ENCODE data around the gene ABI3BP. TPM values are rescaled to one million over a fixed set of nuclear protein-coding genes. Genes with fewer than 3 reads are reported as not detected.
A peak's percentile ranks its signal among the peaks of the same experiment; 100 is the strongest.

Gene ABI3BP
- total RNA-seq, 1 donor from 2014 or later = not detected

DNA sequence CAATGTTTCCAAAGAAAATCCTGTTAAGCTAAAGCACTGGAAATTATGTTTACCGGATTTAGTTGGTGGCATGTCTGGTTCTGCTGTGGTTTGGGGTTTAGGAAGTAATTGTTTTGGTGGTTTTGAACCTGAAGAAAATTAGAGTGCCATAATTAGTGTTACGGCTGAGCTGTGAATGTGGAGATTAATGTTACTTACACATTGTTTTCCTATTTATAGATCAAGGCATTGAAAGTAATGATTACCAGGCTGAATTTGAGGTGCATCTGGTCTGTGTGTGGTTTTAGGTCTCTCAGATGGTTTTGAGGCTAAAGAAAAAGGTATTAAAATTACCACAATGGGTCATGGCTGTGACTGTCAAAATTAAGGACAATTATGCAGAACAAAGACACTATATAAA, 155.1 kb downstream of the ABI3BP start:
- no peaks in the 10 kb centered on the region for H3K27me3 Mint-ChIP-seq (ENCODE audit: low read depth)
- no peaks in the 10 kb centered on the region for H3K36me3 Mint-ChIP-seq (ENCODE audit: low read depth)
- TF ChIP-seq, protein P1, sequence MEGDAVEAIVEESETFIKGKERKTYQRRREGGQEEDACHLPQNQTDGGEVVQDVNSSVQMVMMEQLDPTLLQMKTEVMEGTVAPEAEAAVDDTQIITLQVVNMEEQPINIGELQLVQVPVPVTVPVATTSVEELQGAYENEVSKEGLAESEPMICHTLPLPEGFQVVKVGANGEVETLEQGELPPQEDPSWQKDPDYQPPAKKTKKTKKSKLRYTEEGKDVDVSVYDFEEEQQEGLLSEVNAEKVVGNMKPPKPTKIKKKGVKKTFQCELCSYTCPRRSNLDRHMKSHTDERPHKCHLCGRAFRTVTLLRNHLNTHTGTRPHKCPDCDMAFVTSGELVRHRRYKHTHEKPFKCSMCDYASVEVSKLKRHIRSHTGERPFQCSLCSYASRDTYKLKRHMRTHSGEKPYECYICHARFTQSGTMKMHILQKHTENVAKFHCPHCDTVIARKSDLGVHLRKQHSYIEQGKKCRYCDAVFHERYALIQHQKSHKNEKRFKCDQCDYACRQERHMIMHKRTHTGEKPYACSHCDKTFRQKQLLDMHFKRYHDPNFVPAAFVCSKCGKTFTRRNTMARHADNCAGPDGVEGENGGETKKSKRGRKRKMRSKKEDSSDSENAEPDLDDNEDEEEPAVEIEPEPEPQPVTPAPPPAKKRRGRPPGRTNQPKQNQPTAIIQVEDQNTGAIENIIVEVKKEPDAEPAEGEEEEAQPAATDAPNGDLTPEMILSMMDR (conservative IDR thresholded peaks at IDR 0.05) = no peak
- no peaks in the 10 kb centered on the region for H3K9me3 Mint-ChIP-seq
- no peak overlapping the region for H3K4me3 Mint-ChIP-seq
- no peak overlapping the region for H3K27ac Mint-ChIP-seq (ENCODE audit: unreplicated experiment)
- no peak for DNase-seq (ENCODE audit: low read depth, low spot score)
- peaks cover 38% of the 10 kb centered on the region for H3K4me1 Mint-ChIP-seq

DNA sequence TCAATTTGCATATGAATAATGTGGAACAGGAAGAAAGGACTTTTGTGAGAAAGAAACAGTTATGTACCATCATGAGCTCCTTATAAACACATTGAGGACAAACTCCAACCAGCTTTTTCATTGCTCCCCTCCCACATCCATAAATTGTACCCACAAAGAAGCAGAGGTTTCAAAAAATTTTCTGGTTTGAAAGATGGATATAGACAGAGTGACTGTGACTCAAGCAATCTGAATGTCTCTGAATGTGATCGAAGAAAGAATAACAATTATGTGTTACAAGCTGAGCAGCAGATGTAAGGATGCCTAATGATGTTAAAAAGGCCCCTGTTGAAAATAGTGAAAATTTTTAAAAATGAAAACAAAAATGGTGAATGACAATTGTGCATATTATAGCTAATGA, 156.6 kb downstream of the ABI3BP start:
- no peaks in the 10 kb centered on the region for H3K27me3 Mint-ChIP-seq (ENCODE audit: low read depth)
- H3K9me3 Mint-ChIP-seq = no peaks in the 10 kb centered on the region
- DNase-seq (ENCODE audit: low read depth, low spot score) = no peak
- H3K36me3 Mint-ChIP-seq (ENCODE audit: low read depth) = no peaks in the 10 kb centered on the region
- H3K4me3 Mint-ChIP-seq = no peak overlapping the region
- TF ChIP-seq, protein P1 (conservative IDR thresholded peaks at IDR 0.05) = no peak
- no peak overlapping the region for H3K27ac Mint-ChIP-seq (ENCODE audit: unreplicated experiment)
- H3K4me1 Mint-ChIP-seq = peaks cover 50% of the 10 kb centered on the region

DNA sequence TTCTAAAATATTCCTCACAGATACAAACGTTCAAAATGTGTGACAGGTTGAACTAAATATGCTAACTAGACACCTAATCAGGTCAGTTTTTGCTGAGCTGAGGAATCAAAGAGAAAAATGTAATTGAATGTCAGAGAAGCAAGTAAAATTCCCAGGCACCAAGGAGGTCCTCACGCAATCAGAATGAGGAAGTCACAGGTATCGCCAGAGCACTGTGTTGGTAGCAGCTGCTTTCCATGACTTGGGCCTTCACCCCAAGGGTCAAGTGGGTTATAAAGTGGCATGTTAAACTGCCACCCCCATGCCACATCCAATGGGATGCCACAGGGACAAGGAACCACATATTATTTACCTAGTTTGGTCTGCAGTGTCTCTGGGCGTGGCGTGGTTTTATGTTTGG, 158.9 kb downstream of the ABI3BP start:
- peaks cover 45% of the 10 kb centered on the region for H3K4me1 Mint-ChIP-seq
- TF ChIP-seq, protein P1 (conservative IDR thresholded peaks at IDR 0.05) = no peak
- peaks cover 3% of the 10 kb centered on the region for H3K9me3 Mint-ChIP-seq
- H3K4me3 Mint-ChIP-seq = no peak overlapping the region
- H3K27ac Mint-ChIP-seq (ENCODE audit: unreplicated experiment) = peak overlapping the region; percentile 65
- H3K36me3 Mint-ChIP-seq (ENCODE audit: low read depth) = peaks cover 2% of the 10 kb centered on the region
- DNase-seq (ENCODE audit: low read depth, low spot score) = no peak
- no peaks in the 10 kb centered on the region for H3K27me3 Mint-ChIP-seq (ENCODE audit: low read depth)

DNA sequence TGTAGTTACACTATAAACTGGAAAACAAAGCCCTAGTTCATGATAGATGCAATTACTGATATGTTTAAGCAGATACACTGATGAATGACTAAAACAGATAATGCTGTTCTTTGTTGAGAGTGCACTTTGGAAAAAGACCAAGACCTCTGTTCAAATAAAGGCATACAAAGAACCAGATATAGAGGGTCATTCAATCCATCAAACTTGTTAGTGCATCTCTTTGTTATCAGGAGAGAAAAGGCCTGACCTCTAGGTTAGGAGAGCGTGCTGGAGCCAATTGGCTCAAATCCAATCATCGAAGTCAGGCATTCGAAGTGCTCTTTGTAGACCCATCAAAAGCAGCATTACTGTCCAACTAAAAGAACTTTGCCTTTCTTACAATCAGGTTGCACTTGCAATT, 159.7 kb downstream of the ABI3BP start:
- Mint-ChIP-seq H3K36me3 (ENCODE audit: low read depth) (peaks cover 2% of the 10 kb centered on the region), H3K4me3 (peak overlapping the region; percentile 35), H3K9me3 (peaks cover 3% of the 10 kb centered on the region), H3K27ac (ENCODE audit: unreplicated experiment) (no peak overlapping the region), H3K27me3 (ENCODE audit: low read depth) (no peaks in the 10 kb centered on the region), H3K4me1 (peaks cover 45% of the 10 kb centered on the region)
- no peak for DNase-seq (ENCODE audit: low read depth, low spot score)
- TF ChIP-seq, protein P1 (conservative IDR thresholded peaks at IDR 0.05) = no peak

DNA sequence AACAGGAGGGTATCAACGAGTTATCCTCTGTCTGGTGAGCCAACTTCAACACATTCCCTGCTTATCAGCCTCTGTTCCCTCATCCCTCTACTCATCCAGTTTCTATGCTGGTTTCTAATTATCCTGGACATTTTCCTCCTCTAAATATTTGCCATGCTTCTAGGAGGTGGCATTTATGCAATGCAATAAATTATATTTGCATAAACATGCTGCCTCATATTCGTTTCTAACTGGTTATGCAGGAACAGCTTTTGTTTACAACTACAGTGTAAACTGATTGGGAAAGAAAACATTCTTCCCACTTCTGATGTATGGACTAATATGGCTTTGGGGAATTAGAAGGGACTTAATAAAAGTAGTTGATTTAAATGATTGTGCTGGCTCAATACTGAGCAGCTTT, 161.6 kb downstream of the ABI3BP start:
- TF ChIP-seq, protein P1 (conservative IDR thresholded peaks at IDR 0.05) = no peak
- Mint-ChIP-seq H3K4me1 (peaks cover 46% of the 10 kb centered on the region), H3K27ac (ENCODE audit: unreplicated experiment) (no peak overlapping the region), H3K36me3 (ENCODE audit: low read depth) (peaks cover 2% of the 10 kb centered on the region), H3K9me3 (peaks cover 3% of the 10 kb centered on the region), H3K27me3 (ENCODE audit: low read depth) (no peaks in the 10 kb centered on the region), H3K4me3 (no peak overlapping the region)
- no peak for DNase-seq (ENCODE audit: low read depth, low spot score)

DNA sequence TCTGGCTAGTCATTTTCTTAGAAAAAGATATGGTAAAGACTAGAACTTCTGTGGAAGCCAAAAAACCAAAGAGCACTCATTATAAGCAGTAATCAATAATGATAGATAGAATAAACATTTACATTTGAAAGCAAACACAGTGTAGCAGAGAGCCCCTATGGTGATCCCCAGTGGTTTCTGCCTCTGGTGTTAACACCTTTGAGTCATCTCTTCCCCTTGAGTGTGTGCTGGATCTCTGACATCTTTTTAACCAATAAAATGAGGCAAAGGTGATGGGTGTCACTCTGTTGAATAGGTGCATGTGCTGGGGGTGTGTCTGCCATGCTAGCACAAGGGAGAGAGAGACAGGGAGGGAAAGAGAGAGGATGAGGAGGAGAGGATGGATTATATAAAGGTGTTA, 162.3 kb downstream of the ABI3BP start:
- TF ChIP-seq, protein P1 (conservative IDR thresholded peaks at IDR 0.05) = no peak
- peaks cover 43% of the 10 kb centered on the region for H3K4me1 Mint-ChIP-seq
- peaks cover 6% of the 10 kb centered on the region for H3K9me3 Mint-ChIP-seq
- peaks cover 2% of the 10 kb centered on the region for H3K36me3 Mint-ChIP-seq (ENCODE audit: low read depth)
- H3K4me3 Mint-ChIP-seq = no peak overlapping the region
- no peak for DNase-seq (ENCODE audit: low read depth, low spot score)
- H3K27ac Mint-ChIP-seq (ENCODE audit: unreplicated experiment) = no peak overlapping the region
- no peaks in the 10 kb centered on the region for H3K27me3 Mint-ChIP-seq (ENCODE audit: low read depth)

All from neural crest cell (in vitro differentiated cells).